Activated CD8-positive, alpha-beta memory T cell treated with anti-CD3 and anti-CD28 coated beads for 24 hours (primary cell): Measurements from ENCODE around the gene FMO4.
"Not testable (repeated sequence)": the region's sequence is repeated elsewhere in the genome, so short reads cannot be mapped to it uniquely, and the experiment has no call there.

Experiments
- DNase-seq: peaks from one replicate; pipeline ENCODE4 v3.0.0-alpha.2; 2020

FMO4 gene, protein sequence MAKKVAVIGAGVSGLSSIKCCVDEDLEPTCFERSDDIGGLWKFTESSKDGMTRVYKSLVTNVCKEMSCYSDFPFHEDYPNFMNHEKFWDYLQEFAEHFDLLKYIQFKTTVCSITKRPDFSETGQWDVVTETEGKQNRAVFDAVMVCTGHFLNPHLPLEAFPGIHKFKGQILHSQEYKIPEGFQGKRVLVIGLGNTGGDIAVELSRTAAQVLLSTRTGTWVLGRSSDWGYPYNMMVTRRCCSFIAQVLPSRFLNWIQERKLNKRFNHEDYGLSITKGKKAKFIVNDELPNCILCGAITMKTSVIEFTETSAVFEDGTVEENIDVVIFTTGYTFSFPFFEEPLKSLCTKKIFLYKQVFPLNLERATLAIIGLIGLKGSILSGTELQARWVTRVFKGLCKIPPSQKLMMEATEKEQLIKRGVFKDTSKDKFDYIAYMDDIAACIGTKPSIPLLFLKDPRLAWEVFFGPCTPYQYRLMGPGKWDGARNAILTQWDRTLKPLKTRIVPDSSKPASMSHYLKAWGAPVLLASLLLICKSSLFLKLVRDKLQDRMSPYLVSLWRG

GRCh38 chr1:171313835-171314320 lies at the start of gene FMO4:
Gene FMO4, plus strand, starts transcription at chr1:171314183. Its CDS starts 5,643 bp downstream, at chr1:171319826.
- DNase-seq = peak; percentile 79

DNA sequence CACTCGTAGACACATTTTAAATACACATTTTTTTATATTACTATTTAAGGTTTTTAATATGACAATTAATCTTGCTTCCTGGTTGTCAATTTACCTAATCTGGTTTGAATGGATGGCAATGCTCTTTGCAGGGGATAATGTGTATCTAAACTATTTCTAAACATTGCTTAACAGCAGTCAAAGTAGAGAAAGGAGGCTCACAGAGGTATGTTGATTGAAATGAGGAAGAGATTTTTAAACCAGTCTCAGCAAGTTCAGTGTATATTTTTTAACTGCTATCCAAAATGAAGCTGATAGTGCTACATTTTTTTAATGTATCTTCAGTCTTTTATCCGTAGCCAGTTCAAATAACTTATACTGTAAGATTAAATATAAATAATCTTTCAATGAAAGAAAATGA lies 48.3 kb upstream of the FMO4 start:
- no peak for DNase-seq

DNA sequence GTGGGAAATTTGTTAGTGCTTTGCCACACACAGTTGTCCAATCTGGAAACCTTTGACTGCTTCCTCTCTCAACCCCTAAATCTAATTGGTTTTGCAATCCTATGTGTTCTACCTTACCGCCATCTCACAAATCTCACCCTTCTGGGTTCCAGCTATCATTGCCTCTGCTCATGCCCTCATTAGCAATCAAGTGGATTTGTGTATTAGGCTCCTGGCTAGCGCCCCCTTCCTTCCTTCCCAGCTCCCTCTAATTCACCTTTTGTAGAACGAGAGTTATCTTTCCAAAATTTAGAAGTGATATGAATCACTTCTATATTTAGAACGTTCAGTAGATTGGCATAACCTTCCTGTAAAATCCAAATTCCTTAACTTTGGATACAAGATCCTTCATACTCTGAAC lies 47.1 kb upstream of the FMO4 start:
- no peak for DNase-seq

GRCh38 chr1:171267391-171267790 lies 46.6 kb upstream of the FMO4 start:
- no peak for DNase-seq

GRCh38 chr1:171270806-171271205 lies 43.2 kb upstream of the FMO4 start:
- no peak for DNase-seq

DNA sequence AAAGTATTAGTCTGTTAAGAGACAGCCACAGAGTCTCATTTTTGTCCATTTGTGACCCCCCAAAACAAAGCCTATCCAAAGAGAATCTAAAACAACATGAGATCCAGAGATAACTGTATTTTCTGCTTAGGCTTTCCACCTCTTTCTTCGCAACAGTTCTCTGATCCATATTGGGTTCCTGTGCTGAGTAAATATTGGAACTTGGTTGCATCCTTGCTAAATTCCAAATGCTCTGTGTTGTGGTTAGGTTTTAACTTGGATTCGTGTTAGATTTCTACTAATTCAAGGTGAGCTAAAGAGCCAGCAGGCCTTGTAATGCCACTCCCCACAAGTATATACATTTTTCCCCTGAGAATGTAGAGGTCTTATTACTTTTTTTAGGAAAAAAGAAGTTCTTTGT lies 36.4 kb upstream of the FMO4 start:
- DNase-seq = no peak

DNA sequence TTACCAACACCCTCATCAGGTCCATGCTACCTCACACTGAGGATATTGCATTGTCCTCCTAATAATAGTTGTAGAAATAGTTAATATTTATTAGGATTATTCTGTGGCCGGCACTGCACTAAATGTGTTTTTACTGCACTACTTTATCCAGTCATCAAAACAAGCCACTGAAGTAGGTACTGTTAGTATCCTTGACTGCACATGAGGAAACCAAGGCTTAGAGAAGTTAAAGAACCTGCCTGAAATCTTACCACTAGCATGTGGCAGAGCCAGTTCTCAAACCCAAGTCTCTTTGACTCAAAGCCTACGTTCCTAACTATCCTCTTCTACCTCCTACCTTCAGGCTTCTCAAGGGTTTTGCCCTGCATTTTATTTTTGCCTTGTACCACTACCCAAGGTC lies 34.7 kb upstream of the FMO4 start:
- DNase-seq = no peak

GRCh38 chr1:171279678-171280077 lies 34.3 kb upstream of the FMO4 start:
- no peak for DNase-seq

- DNase-seq = no peak
Measured at GRCh38 chr1:171280599-171280998, 33.4 kb upstream of the FMO4 start.

DNA sequence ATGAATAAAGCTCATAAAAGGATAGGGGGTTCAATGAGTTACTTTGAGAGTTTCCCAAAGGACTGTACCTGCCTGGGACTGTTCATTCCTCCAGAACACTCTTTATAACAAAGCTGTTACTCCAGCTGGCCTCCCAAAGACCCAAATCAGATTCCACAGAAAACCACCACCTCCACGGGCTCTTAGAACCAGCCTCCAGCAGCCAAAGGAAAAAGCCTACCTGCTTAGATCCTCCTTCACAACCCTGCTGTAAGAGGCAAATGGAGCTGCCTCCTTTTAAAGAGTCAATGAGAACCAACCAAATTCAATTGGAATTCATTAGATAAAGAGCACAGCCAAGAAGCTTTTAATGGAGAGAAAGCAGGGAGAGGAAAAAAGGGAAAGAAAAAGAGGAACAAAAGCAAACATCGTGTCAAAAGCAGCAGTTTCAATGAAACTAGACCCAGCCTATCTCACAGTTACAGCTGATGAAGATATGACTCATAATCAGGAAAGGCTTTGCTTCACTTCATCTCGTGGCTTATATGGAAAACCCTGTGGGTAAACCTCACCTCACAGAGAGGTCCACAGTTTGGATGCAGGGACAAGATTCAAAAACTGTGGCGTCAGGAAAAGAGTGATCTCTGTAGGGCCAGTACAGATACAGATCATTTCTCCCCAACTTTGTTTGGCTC lies 27.8 kb upstream of the FMO4 start:
- no peak for DNase-seq

DNA sequence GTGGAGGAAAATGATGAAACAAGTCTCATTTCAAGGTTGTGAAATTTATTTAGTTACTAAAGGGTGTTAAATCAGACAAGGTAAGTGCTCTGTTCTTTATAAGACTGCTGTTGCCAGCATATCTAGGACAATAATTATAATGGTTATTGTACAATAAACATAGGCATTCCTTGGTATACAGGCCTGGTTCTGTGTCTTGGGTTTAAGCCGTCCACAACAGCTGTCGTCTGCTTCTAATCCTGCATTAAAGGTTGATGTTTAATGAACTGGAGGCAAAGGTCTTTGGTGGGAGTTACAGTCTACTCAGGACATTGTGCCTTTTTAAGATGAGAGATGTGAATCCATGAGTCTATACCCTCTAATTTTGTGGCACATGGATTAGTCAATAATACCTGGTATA lies 23.4 kb upstream of the FMO4 start:
- no peak for DNase-seq

- DNase-seq = no peak
Measured at GRCh38 chr1:171292799-171293198, 21.2 kb upstream of the FMO4 start.

- DNase-seq = not testable (repeated sequence)
Measured at GRCh38 chr1:171295383-171295782, 18.6 kb upstream of the FMO4 start.

DNA sequence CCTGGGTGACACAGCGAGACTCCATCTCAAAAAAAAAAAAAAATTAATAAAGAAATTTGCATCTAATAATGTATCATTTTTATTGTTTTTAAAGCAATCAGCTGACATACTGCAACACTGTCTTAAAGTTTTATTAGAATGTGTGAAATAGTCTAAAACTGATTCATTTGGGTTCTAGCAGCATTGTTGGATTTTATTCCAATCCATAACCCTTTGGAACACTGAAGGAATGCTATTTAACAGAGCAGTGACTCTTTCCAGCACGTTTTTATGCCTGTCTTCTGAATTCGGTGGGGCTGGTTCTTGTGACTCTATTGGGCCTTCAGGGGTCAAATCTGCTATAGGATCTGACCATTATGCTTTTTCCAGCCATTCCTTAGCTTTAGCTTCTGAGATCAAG lies 18.2 kb upstream of the FMO4 start:
- DNase-seq = no peak

DNA sequence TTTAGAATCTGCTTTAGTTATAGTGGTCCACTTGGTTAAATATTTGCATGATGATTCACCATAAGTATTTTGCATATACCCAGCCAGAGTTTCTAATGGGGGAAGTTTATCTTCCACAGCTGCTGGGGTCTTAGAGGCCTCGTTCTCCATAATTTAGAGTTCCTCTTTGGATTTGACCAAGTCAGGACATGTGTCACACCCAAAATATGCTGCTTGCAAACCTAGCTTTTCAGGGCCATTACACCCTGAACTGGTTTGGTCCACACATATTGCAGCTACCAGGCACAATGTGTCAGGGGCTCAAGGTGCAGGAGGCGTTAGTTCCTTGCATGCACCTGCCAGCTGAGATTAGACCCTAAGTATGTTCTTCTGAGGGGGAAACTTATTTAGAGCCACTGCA lies 17.1 kb upstream of the FMO4 start:
- DNase-seq = no peak

- no peak for DNase-seq
Measured at GRCh38 chr1:171298696-171299095, 15.3 kb upstream of the FMO4 start.

DNA sequence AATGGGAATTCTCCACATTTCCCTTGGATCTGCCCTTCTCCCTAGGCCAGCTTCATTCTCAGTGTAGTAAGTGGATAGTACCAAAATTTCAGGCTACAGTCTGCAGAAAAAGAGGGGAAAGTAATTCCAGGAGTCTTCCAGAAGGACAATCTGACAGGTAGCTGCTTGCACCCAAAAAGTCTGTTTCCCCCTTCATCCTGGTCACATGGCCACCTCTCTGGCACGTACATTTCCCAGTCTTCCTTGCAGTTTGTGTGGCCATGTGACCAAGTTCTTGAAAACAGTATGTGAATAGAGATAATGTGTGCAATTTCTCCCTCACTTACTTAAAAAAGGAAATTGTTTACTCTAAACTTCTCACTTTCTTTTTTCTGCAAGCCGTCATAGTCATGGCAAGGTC lies 14.6 kb upstream of the FMO4 start:
- no peak for DNase-seq

GRCh38 chr1:171300401-171300800 lies 13.6 kb upstream of the FMO4 start:
- DNase-seq = no peak

GRCh38 chr1:171310661-171311087 lies 3.3 kb upstream of the FMO4 start:
- DNase-seq = no peak

- no peak for DNase-seq
Measured at GRCh38 chr1:171311771-171312558, 2.0 kb upstream of the FMO4 start.

DNA sequence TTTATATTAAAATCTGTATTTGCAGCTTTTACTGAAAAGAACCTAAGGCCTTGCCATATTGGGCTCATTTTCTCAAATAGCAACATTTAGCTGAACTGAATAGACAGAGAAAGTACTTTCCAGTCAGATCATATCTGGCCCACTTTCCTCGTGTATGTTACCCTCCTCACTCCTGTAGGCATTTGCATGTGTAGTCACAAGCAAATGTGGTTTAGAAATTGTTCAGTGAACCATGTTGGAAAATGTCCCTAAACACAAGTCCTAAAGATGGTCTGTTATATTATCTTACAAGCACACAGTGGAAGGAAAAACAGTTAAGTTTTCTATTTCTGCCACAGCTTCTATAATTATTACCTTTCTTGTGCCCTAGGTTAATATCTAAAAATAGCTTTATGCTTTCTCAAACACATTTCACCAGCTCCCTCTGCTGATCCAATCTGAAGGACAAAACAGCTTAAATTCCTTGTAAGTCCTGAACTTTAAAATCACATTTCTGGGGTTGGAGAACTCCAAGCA lies 606 bp upstream of the FMO4 start:
- DNase-seq = no peak

DNA sequence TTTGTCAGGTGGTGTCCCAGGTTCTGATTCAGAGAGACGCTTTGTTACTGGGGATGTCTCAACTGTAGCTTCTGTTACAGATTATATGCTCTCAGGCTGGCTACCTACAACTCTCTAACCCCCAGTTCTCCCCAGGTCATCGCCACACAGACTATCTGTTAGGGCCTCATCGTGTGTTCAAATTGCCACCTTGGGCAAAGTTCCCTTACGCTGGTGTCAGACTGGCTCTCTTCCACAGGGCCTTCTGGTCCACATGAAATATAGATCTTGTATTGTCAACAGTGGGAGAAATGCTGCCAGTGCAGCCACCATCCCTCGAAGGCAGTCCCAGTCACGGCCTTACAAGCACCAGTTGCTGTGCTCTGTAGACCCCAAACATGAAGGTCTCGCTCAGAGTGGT lies 15.3 kb downstream of the FMO4 start:
- no peak for DNase-seq
